Activated B cell treated with CpG ODN at 0.5 μM for 24 hours (primary cell): Measurements from ENCODE around the gene PAPSS2. TPM values are rescaled to one million over a fixed set of nuclear protein-coding genes. Genes with fewer than 3 reads are reported as not detected.
"Not testable (repeated sequence)": the region's sequence is repeated elsewhere in the genome, so short reads cannot be mapped to it uniquely, and the experiment has no call there.

ENCODE experiments used
- ATAC-seq: fragments of 200-7000 bp; cut with Tn5 transposase; one replicate; pipeline ENCODE4 v1.10.0; 2021; ENCODE audit warnings: low read depth, mild to moderate bottlenecking, moderate library complexity
- CTCF ChIA-PET: fragments of 350-600 bp; sonication (Branson Sonifier 250); formaldehyde crosslinking; loops from one replicate; lab custom pipeline; 2021; ENCODE audit warnings: antibody characterized with exemption; lab: Charles Lee
- POLR2A ChIA-PET: fragments of 350-600 bp; sonication (Branson Sonifier 250); formaldehyde crosslinking; loops from one replicate; lab custom pipeline; 2021; ENCODE audit warnings: antibody characterized with exemption; lab: Charles Lee
- DNase-seq: peaks from one replicate; pipeline ENCODE4 v3.0.0; 2022
- H3K27ac Mint-ChIP-seq: one replicate; pipeline ENCODE4 v1.8.0; 2020; ENCODE audit warnings: mixed read lengths
- H3K27me3 Mint-ChIP-seq: one replicate; pipeline ENCODE4 v1.8.0; 2021; ENCODE audit warnings: mixed read lengths
- H3K36me3 Mint-ChIP-seq: one replicate; pipeline ENCODE4 v1.8.0; 2021; ENCODE audit warnings: low read depth, mixed read lengths
- H3K4me1 Mint-ChIP-seq: one replicate; pipeline ENCODE4 v1.8.0; 2021; ENCODE audit warnings: mixed read lengths
- H3K4me3 Mint-ChIP-seq: one replicate; pipeline ENCODE4 v1.8.0; 2020; ENCODE audit warnings: mild to moderate bottlenecking, mixed read lengths
- H3K9me3 Mint-ChIP-seq: one replicate; pipeline ENCODE4 v1.8.0; 2020; ENCODE audit warnings: mixed read lengths
- intact Hi-C: fragments of 100-400 bp; cut with micrococcal nuclease; formaldehyde crosslinking; loops from one replicate; pipeline ENCODE4 v1.15.1; 2024
- total RNA-seq: library from RNA; stranded (reverse); gene quantifications from 2 replicates; pipeline ENCODE4 v1.2.3, GENCODE V29; 2022
- TF ChIP-seq, protein P1 (sequence below): fragments of 200-600 bp; IDR thresholded peaks from one replicate; pipeline ENCODE4 v1.8.0; 2022; ENCODE audit warnings: antibody characterized with exemption, mild to moderate bottlenecking

Gene PAPSS2
- not detected in 2 replicates for total RNA-seq

DNA sequence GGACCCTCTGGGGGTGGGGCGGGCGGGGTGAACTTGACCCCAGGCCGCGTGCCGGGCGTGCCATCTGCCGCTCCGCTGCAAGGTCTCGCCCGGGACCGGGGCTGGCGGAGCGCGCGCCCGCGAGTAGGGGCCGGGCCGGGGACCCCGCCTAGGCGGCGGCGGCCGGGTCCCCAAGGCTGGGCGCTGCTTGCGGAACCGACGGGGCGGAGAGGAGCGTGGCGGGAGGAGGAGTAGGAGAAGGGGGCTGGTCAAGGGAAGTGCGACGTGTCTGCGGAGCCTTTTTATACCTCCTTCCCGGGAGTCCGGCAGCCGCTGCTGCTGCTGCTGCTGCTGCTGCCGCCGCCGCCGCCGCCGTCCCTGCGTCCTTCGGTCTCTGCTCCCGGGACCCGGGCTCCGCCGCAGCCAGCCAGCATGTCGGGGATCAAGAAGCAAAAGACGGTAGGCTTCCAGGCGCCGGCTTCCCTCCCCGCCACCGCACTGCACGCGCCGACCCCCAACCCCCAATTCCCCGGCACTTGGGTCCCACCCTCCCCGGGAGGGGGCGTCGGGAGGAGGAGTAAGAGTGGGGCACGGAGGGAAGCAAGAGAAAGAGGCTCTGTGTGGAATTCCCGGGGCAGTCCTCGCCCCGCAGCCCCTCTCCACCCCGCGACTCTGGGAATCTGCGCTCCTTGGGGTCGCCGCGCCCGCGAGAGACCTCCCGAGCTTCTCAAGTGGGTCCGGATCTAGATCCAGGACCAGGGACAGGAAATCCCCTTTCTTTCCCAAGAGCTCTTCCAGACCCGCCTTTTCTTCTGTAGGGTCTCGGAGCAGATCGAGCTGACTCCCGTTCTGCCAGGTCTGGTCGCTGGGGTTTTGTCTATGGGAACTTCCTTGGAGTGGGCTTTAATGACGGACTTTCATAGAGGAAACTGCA is at the start of gene PAPSS2:
PAPSS2 (plus strand) TSS at position 308 of the 913 bp plus-strand sequence; CDS start at position 412, 104 bp downstream.
- intact Hi-C loops, result loop anchor here (5.0 kb wide), 2 partner anchors 128 to 727 kb away; no protein-coding TSS in a partner anchor
- peaks cover 13% of the 10 kb centered on the region for H3K4me1 Mint-ChIP-seq
- peaks cover 38% of the 10 kb centered on the region for H3K27me3 Mint-ChIP-seq
- peak; percentile 49 for ATAC-seq
- H3K27ac Mint-ChIP-seq, result no peak within 1 kb of the TSS
- H3K36me3 Mint-ChIP-seq, result no peaks in the 10 kb centered on the region
- TF ChIP-seq, protein P1, sequence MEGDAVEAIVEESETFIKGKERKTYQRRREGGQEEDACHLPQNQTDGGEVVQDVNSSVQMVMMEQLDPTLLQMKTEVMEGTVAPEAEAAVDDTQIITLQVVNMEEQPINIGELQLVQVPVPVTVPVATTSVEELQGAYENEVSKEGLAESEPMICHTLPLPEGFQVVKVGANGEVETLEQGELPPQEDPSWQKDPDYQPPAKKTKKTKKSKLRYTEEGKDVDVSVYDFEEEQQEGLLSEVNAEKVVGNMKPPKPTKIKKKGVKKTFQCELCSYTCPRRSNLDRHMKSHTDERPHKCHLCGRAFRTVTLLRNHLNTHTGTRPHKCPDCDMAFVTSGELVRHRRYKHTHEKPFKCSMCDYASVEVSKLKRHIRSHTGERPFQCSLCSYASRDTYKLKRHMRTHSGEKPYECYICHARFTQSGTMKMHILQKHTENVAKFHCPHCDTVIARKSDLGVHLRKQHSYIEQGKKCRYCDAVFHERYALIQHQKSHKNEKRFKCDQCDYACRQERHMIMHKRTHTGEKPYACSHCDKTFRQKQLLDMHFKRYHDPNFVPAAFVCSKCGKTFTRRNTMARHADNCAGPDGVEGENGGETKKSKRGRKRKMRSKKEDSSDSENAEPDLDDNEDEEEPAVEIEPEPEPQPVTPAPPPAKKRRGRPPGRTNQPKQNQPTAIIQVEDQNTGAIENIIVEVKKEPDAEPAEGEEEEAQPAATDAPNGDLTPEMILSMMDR, result no peak
- CTCF ChIA-PET, result no interaction called here
- DNase-seq, result peak; percentile 32
- no peaks in the 10 kb centered on the region for H3K9me3 Mint-ChIP-seq
- H3K4me3 Mint-ChIP-seq, result peak within 1 kb of the TSS; percentile 82
- POLR2A ChIA-PET, result no interaction called here

DNA sequence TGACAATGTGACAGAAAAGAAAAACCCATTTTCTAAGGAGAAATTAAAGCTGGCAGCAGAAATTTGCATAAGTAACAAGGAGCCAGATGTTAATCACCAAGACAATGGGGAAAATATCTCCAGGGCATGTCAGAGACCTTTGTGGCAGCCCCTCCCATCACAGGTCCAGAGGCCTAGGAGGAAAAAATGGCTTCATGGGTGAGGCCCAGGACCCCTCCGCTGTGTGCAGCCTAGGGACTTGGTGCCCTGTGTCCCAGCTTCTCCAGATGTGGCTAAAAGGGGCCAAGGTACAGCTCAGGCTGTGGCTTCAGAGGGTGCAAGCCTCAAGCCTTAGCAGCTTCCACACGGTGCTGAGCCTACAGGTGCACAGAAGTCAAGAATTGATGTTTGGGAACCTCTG is 48.3 kb upstream of the PAPSS2 start:
- H3K9me3 Mint-ChIP-seq, H3K36me3 Mint-ChIP-seq, H3K27ac Mint-ChIP-seq, H3K27me3 Mint-ChIP-seq, H3K4me1 Mint-ChIP-seq, ATAC-seq, DNase-seq, intact Hi-C loops, H3K4me3 Mint-ChIP-seq, CTCF ChIA-PET, POLR2A ChIA-PET: not testable (repeated sequence)

DNA sequence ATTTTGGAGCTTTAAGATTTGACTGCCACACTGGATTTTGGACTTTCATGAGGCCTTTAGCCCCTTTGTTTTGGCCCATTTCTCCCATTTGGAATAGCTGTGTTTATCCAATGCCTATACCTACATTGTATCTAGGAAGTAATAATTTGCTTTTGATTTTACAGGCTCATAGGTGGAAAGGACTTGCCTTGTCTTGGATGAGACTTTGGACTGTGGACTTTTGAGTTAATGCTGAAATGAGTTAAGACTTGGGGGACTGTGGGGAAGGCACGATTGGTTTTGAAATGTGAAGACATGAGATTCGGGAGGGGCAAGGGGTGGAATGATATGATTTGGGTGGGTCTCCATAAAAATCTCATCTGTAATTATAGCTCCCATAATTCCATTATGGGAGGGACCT is 47.6 kb upstream of the PAPSS2 start:
- Mint-ChIP-seq H3K27ac (no peak overlapping the region), H3K4me1 (no peaks in the 10 kb centered on the region), H3K27me3 (peaks cover 2% of the 10 kb centered on the region), H3K4me3 (no peak overlapping the region), H3K36me3 (peaks cover 1% of the 10 kb centered on the region), H3K9me3 (peaks cover 7% of the 10 kb centered on the region)
- DNase-seq, result no peak
- no peak for ATAC-seq
- ChIA-PET CTCF (no interaction called here), POLR2A (no interaction called here)
- TF ChIP-seq, protein P1, result no peak
- intact Hi-C loops, result no loop called here

DNA sequence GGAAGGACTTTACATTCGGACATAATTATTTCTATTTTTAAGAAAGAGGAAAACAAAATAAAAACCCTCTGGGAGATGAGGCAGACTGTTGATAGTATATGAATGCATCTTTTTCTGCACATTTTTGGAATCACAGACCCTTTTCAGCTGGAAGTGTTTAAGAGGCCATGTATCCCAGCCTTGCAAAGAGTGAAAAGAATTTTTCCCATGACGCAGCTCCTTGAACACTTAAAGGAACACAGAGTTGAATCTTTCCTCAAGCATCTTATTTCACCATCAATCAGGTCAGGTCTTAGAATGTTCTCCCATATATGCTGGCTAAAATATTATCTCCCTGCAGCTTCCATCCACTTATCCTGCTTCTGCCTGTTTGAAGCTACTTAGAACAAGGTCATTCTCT is 45.9 kb upstream of the PAPSS2 start:
- intact Hi-C loops, result no loop called here
- CTCF ChIA-PET, result no interaction called here
- no peak for ATAC-seq
- peaks cover 6% of the 10 kb centered on the region for H3K27me3 Mint-ChIP-seq
- DNase-seq, result no peak
- H3K27ac Mint-ChIP-seq, result no peak overlapping the region
- no peaks in the 10 kb centered on the region for H3K4me1 Mint-ChIP-seq
- POLR2A ChIA-PET, result no interaction called here
- H3K36me3 Mint-ChIP-seq, result peaks cover 1% of the 10 kb centered on the region
- TF ChIP-seq, protein P1, result no peak
- no peak overlapping the region for H3K4me3 Mint-ChIP-seq
- H3K9me3 Mint-ChIP-seq, result peaks cover 7% of the 10 kb centered on the region

DNA sequence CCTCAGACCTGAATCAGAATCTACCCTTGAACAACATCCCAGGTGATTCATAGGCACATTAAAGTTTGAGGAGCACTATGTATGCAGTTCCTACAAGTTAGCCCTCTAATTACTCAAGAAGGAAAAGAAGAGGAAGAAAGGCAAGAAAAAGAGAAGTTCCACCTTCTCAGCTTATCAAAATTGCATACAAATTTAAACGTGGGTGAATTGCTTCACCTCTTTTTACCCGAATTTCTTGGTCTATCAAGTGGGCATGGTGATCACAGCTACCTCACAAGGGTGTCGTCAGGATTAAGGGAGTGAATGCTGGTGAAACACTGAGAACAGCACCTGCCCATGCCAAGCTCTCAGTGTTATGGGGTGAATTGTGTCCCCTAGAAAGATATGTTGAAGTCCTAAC is 43.8 kb upstream of the PAPSS2 start:
- POLR2A ChIA-PET, result no interaction called here
- no peak overlapping the region for H3K27ac Mint-ChIP-seq
- intact Hi-C loops, result no loop called here
- H3K36me3 Mint-ChIP-seq, result peaks cover 1% of the 10 kb centered on the region
- no peaks in the 10 kb centered on the region for H3K4me1 Mint-ChIP-seq
- DNase-seq (no peak), ATAC-seq (no peak)
- TF ChIP-seq, protein P1, result no peak
- H3K27me3 Mint-ChIP-seq, result peaks cover 9% of the 10 kb centered on the region
- H3K4me3 Mint-ChIP-seq, result no peak overlapping the region
- peaks cover 5% of the 10 kb centered on the region for H3K9me3 Mint-ChIP-seq
- CTCF ChIA-PET, result no interaction called here
